Stimulated activated CD4-positive, alpha-beta T cell treated with anti-CD3 and anti-CD28 coated beads, Interleukin-1b, Interleukin-23, amount 100 ng/mL, for 48 hours (primary cell): ENCODE measurements around the gene ARMH1.

ENCODE experiments used
- DNase-seq: peaks from one replicate; pipeline ENCODE4 v3.0.0-alpha.2; 2020

Gene ARMH1

DNA sequence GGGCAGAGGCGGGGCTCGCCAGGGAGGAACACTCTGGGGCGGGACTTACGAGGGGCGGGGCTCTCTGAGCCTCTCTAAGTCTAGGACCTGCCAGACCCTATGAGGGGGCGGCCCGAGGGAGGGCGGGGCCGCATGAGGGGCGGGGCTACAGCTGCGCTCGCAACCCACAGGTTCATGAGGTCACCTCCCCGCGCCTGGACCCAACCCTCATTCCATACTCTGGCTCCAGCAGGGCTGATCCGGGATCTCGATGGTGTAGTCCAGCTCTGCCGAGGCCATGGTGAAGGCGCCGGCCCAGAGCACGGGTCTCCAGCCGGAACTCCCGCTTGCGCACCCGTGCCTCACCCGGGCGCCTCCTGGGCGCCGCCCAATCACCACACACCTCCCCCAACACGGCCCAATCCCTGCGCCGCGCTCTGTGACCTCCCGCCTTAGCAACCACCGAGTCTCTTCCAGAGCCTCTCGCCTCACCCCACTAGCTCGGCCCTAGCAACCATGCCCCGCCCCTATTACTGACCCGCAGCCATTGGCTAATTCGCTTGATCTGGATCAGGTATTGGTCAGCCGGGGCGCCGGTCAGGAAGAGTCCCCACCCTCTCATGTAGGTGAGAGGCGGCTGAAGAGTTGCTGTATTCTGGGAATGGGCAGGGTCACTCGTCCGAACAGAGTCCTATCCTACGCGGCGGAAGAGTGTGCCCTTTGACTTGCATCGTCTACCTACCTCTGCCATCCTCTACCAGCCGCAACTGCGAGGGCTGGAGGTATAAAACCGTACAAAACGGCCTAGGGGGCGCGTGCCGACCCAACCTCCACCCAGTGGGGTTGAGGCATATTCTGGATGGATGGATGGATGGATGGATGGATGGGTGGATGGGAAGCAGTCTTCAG is at the start of gene ARMH1, which contains the start of gene TMEM53:
Gene ARMH1, plus strand, starts transcription at position 602 of the 888 bp plus-strand sequence. CDS start 14,984 bp downstream, outside the sequence.
Gene TMEM53, minus strand, starts transcription at position 369 of the 888 bp plus-strand sequence. Its CDS starts 90 bp downstream, at position 279.
- peak; percentile 99 for DNase-seq

DNA sequence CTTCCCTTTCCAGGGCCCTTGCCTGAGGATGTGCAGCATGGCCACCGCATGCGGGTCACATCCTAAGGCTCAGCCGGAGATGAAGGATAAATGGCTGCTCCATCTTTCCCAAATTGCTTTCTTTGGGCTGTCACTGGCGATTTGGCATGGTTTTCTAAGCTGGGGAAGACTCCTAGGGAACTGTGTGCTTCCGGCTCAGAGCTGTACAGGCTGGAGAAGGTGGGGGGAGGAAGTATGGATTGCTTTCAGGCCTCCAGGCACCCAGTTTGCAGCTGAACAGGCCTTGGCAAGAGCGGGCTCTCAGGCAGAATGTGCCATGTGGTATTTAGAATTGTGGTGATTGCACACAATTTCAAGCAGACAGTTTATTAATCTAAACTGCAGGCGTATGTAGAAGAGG is 49.2 kb upstream of the ARMH1 start:
- DNase-seq = no peak

DNA sequence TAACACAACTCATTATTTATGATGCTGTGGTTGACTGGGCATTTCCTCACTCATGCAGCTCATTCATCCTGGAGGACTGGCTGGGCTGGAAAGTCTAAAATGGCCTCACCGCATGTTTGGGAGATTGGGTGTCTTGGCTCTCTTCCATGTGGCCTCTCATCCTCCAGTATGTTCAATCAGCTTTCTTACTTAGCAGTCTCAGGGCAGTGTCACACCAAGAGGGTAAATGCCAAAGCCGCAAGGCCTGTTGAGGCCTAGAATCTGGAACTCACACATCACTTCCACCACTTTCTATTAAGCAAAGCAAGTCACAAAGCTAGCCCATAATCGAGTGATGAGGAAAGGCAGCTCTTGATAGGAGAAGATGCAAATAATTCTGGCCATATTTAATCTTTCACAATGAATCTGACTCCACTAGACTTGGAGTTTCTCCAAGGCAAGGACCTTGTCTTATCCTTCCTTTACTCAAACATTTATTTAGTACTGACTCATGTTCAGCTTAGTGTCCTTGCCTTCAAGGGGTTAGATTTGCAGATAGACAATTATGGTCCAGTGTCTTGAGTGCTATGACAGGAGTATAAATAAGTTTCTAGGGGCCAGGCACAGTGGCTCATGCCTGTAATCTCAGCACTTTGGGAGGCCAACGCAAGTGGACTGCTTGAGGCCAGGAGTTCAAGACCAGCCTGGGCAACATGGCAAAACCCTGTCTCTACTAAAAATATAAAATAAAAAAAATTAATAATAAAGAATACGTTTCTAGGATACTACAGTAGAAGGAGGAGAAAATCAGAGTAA is 45.4 kb upstream of the ARMH1 start:
- DNase-seq = no peak

DNA sequence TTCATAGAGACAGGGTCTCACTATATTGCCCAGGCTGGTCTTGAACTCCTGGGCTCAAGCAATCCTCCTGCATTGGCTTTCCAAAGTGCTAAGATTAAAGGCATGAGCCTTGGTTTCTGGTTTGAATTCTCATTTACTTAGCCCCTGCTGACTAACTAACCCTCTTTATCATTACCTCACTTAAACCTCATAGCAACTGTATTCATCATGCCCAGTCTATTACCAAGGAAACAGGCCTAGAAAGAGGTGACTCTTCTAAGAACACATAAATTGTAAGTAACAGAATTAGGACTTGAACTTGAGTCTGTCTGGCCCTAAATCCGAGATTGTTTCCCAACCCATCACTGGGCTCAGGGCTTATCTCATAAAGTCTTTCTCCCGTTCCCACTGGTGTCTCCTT is 44.4 kb upstream of the ARMH1 start:
- DNase-seq = no peak

- no peak for DNase-seq
These were observed 43.2 kb upstream of the ARMH1 start for GRCh38 chr1:44631333-44631646.

- DNase-seq = peak; percentile 91
These were observed 42.6 kb upstream of the ARMH1 start for GRCh38 chr1:44631647-44632539.

DNA sequence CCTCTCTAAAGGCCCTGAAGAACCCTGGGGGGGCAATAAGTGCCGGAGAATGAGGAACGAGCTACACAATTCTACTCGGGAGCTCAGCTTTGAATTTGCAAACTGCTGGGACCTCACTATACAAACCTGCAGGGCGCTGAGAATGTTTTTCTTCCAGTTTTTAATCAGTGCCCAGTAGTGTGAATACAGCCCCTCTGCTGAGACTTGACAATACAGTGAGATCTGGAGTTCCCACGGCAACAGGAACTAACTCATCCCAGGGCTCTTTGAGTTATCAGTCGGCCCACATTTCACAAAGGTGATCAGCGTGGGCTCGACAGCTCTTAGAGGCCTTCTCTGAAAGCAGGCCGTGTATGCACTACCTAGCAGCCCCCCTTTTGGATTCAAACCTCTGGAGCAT is 41.9 kb upstream of the ARMH1 start:
- DNase-seq = no peak

- no peak for DNase-seq
These were observed 39.8 kb upstream of the ARMH1 start for GRCh38 chr1:44634606-44635189.

DNA sequence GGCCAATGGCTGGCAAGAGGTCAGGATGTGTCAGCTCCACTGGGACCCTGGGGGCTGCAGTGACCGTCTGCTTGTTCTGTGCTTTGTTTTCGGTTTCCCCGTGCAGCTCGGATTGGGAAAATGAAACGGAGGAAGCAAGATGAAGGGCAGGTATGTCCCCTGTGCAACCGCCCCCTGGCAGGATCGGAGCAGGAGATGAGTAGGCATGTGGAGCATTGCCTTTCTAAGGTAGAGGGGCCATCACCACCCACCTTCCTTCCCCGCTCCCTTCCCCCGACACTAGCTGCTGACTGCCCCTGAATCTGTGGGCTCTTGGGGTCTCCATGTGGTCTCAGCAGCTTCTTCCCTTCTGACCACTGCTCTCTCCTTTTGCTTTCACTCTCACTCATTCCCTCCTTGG is 39.1 kb upstream of the ARMH1 start:
- no peak for DNase-seq

- no peak for DNase-seq
These were observed 38.3 kb upstream of the ARMH1 start for GRCh38 chr1:44636083-44636687.

DNA sequence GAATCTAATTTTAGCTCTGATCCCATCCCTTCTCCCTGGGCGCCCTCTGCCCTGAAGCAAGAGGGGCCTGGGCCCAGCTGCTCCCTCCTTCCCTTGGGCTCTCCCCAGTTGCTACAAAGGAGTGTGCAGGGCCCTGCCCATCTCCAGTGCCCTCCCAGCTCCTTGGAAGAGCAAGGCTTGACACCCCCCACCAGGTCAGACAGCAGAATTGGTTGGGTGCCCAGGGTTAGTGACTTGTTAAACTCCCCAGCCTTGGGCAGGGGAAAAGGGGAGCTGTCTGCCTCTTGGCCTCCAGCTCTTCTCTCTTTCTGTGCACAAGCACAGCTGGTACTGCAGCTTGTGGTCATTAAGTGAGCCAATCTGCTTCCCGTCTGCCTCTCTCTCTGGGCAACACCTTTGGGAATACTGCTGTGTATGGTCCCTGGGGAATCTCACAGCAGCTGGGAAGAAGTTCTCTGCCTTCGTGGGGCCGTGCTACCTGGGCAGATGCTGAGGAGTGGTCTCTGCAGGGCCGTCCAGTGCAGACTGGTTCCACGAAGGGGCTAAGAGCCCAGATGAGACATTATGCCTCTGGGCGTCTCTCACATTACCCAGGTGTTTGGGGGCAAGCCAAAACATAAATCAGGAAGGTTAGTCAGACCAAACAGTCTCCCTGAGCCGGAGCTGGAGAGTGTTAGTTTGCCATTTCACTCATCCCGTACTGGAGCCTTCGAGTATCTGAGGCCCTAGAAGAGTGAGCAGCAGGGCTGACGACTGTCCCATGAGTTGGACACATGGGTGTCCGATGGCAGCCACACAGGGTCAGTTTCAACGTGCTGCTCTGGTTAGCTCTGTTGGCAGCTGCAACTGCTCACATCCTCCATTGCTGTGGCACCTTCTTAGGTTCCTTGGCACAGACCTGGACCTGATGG is 37.6 kb upstream of the ARMH1 start:
- DNase-seq = no peak

GRCh38 chr1:44637702-44638411 is 36.7 kb upstream of the ARMH1 start:
- no peak for DNase-seq

DNA sequence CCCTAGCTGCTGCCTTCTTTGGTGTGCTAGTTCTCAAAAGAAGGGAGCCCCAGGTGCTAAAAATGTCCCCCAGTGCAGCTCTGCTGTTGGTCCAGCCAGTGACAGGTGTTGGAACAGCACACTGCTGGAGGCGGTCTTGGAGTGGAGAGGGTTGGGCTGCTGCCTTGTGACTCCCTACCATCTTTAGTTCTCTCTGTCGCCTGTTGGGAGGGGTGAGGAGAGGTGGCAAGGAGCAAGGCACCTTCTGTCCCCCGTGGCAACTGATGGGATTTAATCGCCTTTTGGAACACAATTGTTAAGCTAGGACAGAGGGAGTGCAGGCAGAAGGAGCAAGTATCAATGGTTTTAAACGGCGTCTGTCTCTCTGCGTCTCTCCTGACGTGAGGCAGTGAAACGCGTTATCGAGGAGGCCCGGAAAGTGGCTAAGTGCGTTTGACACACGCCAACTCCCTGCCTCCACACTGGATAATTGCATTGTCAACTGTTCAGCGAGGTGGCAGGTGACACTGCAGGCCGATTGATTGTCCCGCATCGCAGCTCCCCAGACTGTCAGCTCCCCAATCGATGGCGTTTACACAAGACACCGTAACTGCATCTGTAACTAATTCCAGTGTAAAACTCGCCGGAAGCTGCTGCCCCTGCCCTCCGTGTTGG is 34.2 kb upstream of the ARMH1 start:
- no peak for DNase-seq

DNA sequence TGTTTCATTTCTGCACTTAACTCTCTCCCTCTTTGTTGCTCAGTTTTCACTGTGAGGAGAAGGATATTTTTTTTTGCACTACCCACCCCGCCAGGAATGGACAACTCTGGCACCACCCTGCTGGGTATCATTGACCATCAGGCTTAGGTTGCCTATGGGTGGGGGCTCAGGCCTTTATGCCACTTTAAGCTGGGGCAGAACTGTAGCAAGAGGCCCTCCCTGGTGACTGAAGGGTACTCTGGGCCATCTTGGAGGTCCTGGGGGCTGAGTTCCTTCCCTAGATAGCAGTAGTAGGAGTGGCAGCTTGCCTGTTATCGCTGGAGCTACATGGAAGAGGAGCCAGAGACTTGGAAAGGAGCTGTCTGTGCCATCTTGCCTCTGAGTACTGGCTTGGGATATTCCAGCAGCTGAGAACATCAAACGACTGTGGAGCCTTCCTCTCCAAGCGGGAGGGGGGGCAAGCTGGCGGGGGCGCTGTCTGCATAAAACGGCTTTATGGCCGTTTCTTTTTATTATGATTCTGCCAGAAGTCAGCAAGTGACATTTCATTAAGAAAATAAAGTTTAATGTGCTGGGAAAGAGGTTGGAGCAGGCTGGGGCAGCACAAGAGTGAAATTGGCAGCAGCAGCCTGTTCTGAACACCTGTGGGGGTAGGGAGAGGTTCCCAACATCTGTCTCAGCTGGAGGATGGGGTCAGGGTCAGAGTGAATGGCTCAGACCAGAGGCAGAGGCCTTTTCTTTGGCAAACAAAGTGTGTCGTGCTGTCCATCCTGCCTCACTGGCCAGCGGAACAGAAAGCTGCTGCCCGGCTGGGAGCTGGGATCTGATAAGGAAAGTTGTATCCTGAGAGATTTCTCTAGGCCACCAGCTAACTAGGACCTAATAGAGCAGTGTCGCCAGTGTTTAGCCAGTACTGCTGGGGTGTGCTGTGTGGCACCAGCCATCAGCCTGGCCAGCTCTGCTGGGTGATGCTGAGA is 33.1 kb upstream of the ARMH1 start:
- DNase-seq = no peak

DNA sequence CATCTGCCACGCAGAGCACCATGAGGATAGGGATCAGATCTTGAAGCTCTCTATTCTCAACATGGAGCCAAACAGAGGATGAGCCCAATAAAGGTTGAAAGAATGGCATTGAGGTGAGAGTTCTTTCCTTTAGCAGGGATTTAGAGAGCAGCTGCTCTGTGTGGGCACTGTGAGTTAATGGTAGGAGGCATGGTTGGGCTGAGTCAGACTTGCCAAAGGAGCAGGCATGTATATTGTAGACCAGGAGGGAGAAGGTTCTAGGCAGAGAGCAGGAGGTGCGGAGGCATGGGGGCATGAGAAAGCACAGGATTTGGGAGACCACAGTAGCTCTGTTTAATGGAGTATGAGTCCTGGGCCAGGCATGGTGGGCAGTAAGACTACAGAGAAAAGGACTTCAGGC is 32.3 kb upstream of the ARMH1 start:
- no peak for DNase-seq

- no peak for DNase-seq
These were observed 31.6 kb upstream of the ARMH1 start for GRCh38 chr1:44642925-44643324.

- no peak for DNase-seq
These were observed 30.7 kb upstream of the ARMH1 start for GRCh38 chr1:44643721-44644334.

GRCh38 chr1:44644806-44645205 is 29.7 kb upstream of the ARMH1 start:
- DNase-seq = no peak
